ENCODE results near the gene B3GAT2.

The B3GAT2 gene

GRCh38 chr6:70933853-70934252, 23.0 kb downstream of the B3GAT2 start:
- Mint-ChIP-seq H3K9me3 (peaks cover 3% of the 10 kb centered on the region), H3K4me1 (no peaks in the 10 kb centered on the region), H3K27me3 (ENCODE audit: low read depth) (no peaks in the 10 kb centered on the region), H3K4me3 (no peak overlapping the region), H3K36me3 (ENCODE audit: low read depth) (no peaks in the 10 kb centered on the region), H3K27ac (no peak overlapping the region)
- TF ChIP-seq CTCF (IDR thresholded peaks at IDR 0.05; ENCODE audit: unreplicated experiment in 3 of 3), result no peak

GRCh38 chr6:70905742-70906141, 51.1 kb downstream of the B3GAT2 start:
- no peaks in the 10 kb centered on the region for H3K27me3 Mint-ChIP-seq (ENCODE audit: low read depth)
- H3K9me3 Mint-ChIP-seq, result no peaks in the 10 kb centered on the region

GRCh38 chr6:70903665-70904452, 53.0 kb downstream of the B3GAT2 start:
- TF ChIP-seq CTCF (IDR thresholded peaks at IDR 0.05; ENCODE audit: unreplicated experiment in 3 of 3), result no peak
- no peaks in the 10 kb centered on the region for H3K9me3 Mint-ChIP-seq
- H3K4me1 Mint-ChIP-seq, result no peaks in the 10 kb centered on the region
- H3K27ac Mint-ChIP-seq, result no peak overlapping the region
- no peak overlapping the region for H3K4me3 Mint-ChIP-seq
- no peaks in the 10 kb centered on the region for H3K36me3 Mint-ChIP-seq (ENCODE audit: low read depth)
- H3K27me3 Mint-ChIP-seq (ENCODE audit: low read depth), result no peaks in the 10 kb centered on the region

More at GRCh38 chr6:70905742-70906141, 51.1 kb downstream of the B3GAT2 start:
- no peaks in the 10 kb centered on the region for H3K4me1 Mint-ChIP-seq
- TF ChIP-seq CTCF (IDR thresholded peaks at IDR 0.05; ENCODE audit: unreplicated experiment in 3 of 3), result no peak
- H3K36me3 Mint-ChIP-seq (ENCODE audit: low read depth), result no peaks in the 10 kb centered on the region
- H3K4me3 Mint-ChIP-seq, result no peak overlapping the region
- no peak overlapping the region for H3K27ac Mint-ChIP-seq

- Mint-ChIP-seq H3K27me3 (ENCODE audit: low read depth) (no peaks in the 10 kb centered on the region), H3K36me3 (ENCODE audit: low read depth) (no peaks in the 10 kb centered on the region), H3K4me3 (no peak overlapping the region), H3K4me1 (no peaks in the 10 kb centered on the region), H3K9me3 (no peaks in the 10 kb centered on the region), H3K27ac (no peak overlapping the region)
- peak; percentile 14 to 17 (median 17) for TF ChIP-seq CTCF (IDR thresholded peaks at IDR 0.05; ENCODE audit: unreplicated experiment in 3 of 3)
These were observed 55.5 kb downstream of the B3GAT2 start for GRCh38 chr6:70901324-70901723.

GRCh38 chr6:70900047-70900446, 56.8 kb downstream of the B3GAT2 start:
- Mint-ChIP-seq H3K4me3 (no peak overlapping the region), H3K36me3 (ENCODE audit: low read depth) (no peaks in the 10 kb centered on the region), H3K27ac (no peak overlapping the region), H3K9me3 (no peaks in the 10 kb centered on the region), H3K4me1 (no peaks in the 10 kb centered on the region), H3K27me3 (ENCODE audit: low read depth) (no peaks in the 10 kb centered on the region)
- TF ChIP-seq CTCF (IDR thresholded peaks at IDR 0.05; ENCODE audit: unreplicated experiment in 3 of 3), result no peak

- H3K27me3 Mint-ChIP-seq (ENCODE audit: low read depth), result peaks cover 3% of the 10 kb centered on the region
- no peaks in the 10 kb centered on the region for H3K36me3 Mint-ChIP-seq (ENCODE audit: low read depth)
- H3K4me1 Mint-ChIP-seq, result peaks cover 10% of the 10 kb centered on the region
- peak overlapping the region in 1 of 3 experiments; percentile 28 for H3K4me3 Mint-ChIP-seq
- TF ChIP-seq CTCF (IDR thresholded peaks at IDR 0.05; ENCODE audit: unreplicated experiment in 3 of 3), result no peak
- no peaks in the 10 kb centered on the region for H3K9me3 Mint-ChIP-seq
- no peak overlapping the region for H3K27ac Mint-ChIP-seq
These were observed 62.9 kb downstream of the B3GAT2 start for GRCh38 chr6:70894001-70894400.

Data from nephron (organoid).